Skin of body (tissue), 2 donors: ENCODE measurements around the gene EGFL7. TPM values are rescaled to one million over a fixed set of nuclear protein-coding genes. Genes with fewer than 3 reads are reported as not detected.

ENCODE experiments used
- DNase-seq: peaks from one replicate; lab custom pipeline; 2025; lab: John Stamatoyannopoulos, UW
- total RNA-seq: library from RNA; depleted of rRNA; stranded (reverse); fragments of >200 nt; gene quantifications from one replicate; pipeline ENCODE4 v1.2.3, GENCODE V29; 2014

The EGFL7 gene
- total RNA-seq, 1 donor from 2014 or later: 29.0 TPM

- DNase-seq: no peak
These were observed 9.8 kb downstream of the EGFL7 start for GRCh38 chr9:136672431-136673087.

- DNase-seq: no peak
These were observed 10.6 kb downstream of the EGFL7 start for GRCh38 chr9:136673088-136673974.

GRCh38 chr9:136673975-136674785 is 11.5 kb downstream of the EGFL7 start:
- no peak for DNase-seq

- no peak for DNase-seq
These were observed 12.2 kb downstream of the EGFL7 start for GRCh38 chr9:136674786-136675349.

DNA sequence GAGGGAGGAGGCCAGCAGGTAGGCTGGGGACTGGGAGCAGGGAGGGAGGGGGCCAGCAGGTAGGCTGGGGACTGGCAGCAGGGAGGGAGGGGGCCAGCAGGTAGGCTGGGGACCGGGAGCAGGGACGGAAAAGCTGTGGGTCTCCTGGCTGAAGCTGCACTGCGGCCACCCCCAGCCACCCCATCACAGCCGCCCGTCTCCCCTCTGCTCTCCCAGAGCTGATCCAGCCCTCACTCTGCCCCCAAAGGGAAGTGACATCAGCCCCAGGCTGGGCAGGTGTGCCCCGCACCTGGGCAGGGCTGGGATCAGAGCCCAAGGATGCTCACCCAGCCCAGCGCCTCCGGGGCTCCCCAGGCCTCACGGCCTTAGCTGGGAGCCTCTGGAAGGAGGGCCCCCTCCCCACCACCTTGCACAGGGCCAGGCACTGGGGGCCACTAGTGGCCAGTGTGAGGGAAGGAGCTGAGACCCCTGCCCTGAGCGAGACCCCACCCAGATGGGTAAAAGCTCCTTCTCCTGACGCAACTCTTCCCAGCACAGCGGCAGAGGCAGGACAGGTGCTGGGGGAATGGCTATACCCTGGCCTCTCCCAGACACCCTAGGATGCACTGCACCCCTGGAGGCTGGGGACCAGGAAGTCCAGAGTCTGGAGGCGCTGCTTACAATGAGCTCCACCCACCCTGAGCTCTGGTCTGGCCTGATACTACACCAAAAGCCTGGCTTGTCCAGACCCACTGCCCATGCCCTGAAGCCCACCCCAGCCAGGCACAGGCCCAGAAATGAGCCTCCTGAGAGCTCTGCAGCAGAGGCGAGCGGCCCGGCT is 13.0 kb downstream of the EGFL7 start:
- DNase-seq: no peak

DNA sequence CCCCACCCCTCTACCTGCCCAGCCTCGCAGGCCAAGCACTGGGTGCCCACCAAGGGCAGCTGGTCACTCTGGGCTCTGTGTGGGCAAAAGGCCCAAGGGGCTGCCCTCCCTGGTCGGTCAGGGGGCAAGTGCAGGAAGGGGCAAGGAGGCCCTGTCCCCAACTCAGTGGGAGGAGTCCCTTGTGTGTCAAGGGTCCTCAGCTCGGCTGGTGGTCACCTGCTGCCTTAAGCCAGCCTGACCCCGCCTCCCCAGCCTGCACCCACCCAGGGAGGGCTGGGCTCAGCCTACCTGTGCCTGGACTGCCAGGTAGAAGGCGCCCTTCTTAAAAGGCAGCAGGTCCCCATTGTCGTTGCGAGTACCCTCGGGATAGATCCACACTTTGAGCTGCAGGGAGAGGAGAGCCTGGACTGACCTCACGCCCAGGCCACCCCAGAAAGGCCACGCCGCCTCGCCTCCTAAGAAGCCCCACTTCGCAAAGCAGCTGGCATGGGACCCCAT is 13.6 kb downstream of the EGFL7 start:
- DNase-seq: no peak

DNA sequence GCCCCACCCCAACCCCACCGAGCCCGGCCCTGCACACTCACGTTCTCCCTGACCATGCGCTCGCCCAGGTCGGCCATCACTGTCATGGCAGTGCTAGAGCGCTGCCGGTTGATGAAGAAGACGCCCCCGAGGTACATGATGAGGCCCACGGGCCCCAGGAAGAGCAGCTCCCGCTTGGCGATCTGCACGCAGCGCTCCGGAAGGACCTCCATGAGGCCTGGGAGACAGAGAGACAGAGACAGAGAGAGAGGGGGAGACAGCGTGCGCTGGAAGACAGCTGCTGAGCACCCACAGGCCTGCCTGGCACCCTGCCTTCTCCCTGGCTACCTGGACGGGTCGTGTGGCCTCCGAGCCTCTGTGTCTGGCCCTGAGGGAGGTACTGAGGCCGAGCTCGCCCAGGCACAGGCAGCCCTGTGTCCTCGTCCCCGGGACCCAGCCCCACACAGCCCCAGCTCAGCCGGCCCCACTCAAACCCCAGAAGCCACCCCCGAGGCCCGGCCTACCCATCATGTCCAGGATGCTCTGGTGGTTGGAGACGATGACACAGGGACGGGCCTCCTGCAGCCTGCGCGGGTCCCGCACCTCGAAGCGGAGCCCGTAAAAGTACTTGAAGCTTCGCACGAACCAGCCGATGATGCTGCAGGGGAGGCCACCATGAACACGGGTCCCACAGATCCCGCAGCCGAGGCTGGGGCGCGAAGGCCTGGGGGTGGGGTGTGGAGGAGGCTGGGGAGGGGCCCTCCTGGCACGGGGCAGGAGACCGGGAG is 14.4 kb downstream of the EGFL7 start:
- DNase-seq: no peak

DNA sequence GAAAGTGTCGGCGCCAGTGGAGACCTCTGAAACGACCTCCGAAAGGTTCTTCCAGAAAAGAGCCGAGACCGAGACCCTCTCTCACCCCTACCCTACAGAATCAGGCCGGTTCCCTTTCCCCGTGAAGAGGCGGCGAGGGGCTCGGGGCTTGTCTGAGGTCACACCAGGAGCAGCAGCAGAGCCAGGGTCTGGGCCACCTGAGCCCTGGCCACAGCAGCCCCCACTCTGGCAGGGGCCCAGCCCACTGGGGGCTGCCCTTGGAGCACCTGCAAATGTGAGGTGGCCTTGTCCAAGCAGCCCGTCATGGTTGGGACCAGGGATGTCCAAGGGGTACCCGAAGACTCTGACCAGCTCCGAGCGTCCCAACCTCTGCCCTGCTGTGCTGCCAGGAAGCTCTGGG is 15.3 kb downstream of the EGFL7 start:
- DNase-seq: no peak

- DNase-seq: no peak
These were observed 15.9 kb downstream of the EGFL7 start for GRCh38 chr9:136678624-136679023.

DNA sequence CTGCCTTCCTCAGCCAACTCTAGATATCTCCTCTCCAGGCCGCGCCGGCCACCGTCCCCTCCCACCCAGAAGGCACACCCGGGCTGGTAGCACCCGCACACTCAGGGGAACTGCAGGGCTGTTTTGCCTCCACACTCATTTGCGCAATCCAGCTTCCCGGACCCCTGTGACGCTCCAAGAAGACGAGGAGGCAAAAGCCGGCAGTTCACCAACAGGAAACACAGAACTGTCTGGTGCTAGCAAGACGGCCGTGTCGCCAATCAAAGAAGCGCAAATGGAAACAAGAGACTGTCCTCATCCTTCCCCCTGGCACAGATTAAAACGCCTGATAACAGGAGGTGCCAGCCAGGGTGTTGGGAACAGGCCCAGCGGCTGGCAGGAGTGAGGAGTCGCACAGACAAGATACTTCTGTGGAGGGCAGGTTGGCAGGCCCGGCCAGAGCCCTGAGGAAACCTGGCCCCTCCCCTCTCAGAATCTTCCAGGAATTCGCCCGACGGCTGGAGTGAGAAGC is 16.8 kb downstream of the EGFL7 start:
- no peak for DNase-seq

DNA sequence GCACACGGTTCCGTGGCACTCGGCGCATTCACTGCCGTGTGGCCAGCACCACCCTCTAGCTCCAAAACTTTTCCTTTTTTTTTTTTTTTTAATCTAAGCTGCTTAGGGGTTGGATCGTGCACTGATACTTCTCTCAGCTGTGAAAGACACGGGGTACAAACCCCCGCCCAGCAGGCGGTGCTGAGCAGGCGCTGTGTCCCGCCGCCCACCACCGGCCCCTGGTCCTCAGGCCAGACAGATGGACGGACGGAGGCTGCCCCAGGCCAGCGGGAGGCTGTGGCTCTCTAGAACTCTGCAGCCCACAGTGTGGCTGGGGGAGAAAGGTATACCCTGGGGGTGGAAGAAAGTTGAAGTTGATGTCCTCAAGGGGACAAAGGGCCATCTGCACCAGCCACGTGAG is 18.3 kb downstream of the EGFL7 start:
- no peak for DNase-seq

DNA sequence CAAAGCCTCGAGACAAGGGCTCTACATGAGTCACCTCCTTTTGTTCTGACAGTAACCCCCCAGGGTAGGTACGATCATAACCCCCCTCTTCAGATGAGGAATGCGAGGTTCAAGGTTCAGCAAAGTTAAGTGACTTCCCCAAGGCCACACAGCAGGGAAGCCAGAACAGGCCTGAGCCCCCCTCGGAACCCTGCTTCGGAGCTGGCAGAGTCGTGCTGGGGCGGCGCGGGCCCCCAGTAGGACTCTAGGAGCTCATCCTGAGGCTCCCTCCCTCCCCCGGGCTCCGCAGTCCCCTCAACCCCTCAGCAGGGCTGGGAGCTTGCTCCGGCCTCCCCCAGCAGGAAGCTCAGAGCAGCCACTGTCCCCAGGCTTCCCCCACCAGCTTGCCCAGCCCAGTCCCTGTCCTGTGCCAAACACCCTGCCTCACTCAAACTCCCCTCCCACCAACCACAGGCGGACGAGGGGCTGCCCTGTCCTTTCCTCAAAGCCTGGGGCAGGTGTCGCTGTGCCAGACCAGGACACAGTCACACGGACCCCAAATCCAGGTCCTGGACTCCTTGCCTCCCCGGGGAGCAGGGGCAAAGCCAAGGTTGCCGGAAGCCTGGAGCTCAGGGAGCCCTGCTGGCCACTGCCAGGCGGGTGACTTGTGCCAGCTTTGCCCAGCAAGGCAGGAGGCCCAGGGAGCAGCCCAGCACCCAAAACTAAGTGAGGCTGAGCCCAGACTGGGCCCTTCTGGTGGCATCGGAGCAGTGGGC is 19.4 kb downstream of the EGFL7 start:
- no peak for DNase-seq

DNA sequence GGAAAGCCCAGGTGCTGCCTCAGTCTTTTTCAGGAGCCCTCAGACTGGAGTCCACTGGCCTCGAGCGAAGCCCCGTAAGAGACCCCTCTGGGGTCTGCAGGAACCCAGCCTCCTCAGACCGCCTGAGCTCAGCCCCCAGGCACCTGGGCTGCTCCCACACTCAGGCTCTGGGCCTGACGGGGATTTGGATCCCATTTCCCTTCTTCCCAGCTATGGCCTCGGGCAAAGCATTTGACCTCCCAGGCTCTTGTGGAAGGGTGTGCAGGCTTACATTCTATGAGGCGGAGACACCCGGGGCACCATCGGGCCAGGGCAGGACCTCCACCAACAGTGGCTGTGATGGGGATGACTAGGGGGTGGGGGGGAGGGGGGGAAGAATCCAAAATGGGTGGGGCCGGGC is 20.0 kb downstream of the EGFL7 start:
- no peak for DNase-seq

- no peak for DNase-seq
These were observed 20.5 kb downstream of the EGFL7 start for GRCh38 chr9:136683173-136683745.

DNA sequence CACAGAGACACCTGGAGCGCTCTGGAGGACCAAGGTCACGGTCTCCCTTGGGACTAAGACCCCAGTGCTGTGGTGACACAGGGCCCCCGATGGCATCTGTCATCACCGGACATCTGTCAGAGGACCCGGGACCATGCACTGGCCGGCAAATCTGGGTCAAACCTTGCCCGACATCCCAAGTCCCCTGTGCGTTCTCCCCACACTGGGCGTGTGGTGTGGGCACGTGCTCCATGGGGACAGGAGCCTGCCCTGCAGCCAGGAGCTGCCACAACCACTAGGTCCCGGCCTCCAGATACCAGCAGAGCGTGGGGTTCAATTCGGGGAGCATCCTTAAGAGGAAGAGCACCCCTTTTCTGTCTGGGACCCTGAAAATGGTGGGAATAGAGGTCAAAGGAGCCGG is 21.0 kb downstream of the EGFL7 start:
- DNase-seq: no peak

DNA sequence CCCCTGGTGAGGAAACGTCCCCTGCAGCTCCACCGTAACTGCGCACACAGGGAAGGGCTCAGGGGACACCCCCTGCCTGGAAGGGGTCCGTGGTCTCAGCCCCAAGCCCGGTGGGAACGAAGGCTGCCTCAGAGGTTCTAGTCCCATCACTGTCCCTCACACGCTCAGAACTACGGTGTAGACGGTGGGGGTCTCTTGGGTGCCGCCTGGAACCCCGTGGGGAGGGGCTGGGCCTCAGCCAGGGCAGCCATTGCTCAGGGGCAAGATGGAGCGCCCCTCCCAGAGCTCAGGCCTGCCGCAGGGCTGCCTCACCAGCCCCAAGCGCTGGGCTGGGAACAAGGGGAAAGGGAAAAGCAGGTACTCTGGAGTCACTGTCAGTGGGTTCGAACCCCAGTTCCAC is 21.6 kb downstream of the EGFL7 start:
- DNase-seq: no peak

DNA sequence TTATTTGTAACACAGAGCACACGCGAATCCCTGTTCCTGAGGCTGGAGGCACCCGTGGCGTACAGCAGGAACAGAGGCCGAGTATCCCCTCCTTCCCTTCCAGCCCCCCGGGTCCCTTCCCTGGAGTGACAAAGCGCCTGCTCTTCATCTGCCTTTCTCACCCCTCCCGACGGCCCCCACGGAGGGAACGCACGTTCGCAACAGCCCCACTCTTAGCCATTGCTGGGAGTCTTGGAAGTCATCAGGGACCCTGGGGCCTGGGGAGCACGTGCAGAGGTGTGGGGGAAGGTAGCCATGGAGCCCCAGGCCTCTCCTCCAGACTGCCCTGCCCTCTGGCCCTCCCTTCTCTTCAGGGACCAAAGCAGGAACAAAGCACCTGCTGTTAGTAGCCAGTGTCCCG is 22.1 kb downstream of the EGFL7 start:
- no peak for DNase-seq

- DNase-seq: no peak
These were observed 22.5 kb downstream of the EGFL7 start for GRCh38 chr9:136685216-136685615.
